SK-N-SH treated with all-trans-retinoic acid at 6 μM for 48 hours (cell line): ENCODE measurements around the gene NSUN2.

ENCODE experiments used
- ATAC-seq: fragments of 200-7000 bp; cut with Tn5 transposase; 3 replicates; pipeline ENCODE4 v1.9.1; 2020; ENCODE audit warnings: mild to moderate bottlenecking, moderate library complexity
- ARNTL ChIP-seq: fragments of 450-650 bp; formaldehyde crosslinking; IDR thresholded peaks from 2 replicates; pipeline ENCODE4 v1.5.0; 2020; ENCODE audit warnings: low read depth, mild to moderate bottlenecking, moderate library complexity, borderline replicate concordance
- ESRRG ChIP-seq: fragments of 250-450 bp; sonication (Bioruptor Pico); IDR thresholded peaks from 2 replicates; pipeline ENCODE4 v1.6.1; 2021; ENCODE audit warnings: mild to moderate bottlenecking
- GLIS3 ChIP-seq: fragments of 250-450 bp; sonication (Bioruptor Pico); IDR thresholded peaks from 2 replicates; pipeline ENCODE4 v1.5.0; 2020; ENCODE audit warnings: mild to moderate bottlenecking, moderate library complexity
- ISL1 ChIP-seq: fragments of 250-450 bp; sonication (Bioruptor Pico); IDR thresholded peaks from 2 replicates; pipeline ENCODE4 v2.1.2; 2022; ENCODE audit warnings: mild to moderate bottlenecking, moderate library complexity
- OSR1 ChIP-seq: fragments of 250-450 bp; sonication (Bioruptor Pico); IDR thresholded peaks from 2 replicates; pipeline ENCODE4 v1.8.0; 2022; ENCODE audit warnings: moderate library complexity, mild to moderate bottlenecking, inconsistent platforms
- PPARA ChIP-seq: fragments of 250-450 bp; sonication (Bioruptor Pico); IDR thresholded peaks from 2 replicates; pipeline ENCODE4 v1.5.0; 2020; ENCODE audit warnings: mild to moderate bottlenecking, borderline replicate concordance
- RARB ChIP-seq: fragments of 250-450 bp; sonication (Bioruptor Pico); IDR thresholded peaks from 2 replicates; pipeline ENCODE4 v1.8.0; 2021; ENCODE audit warnings: mild to moderate bottlenecking, moderate library complexity
- SNAI2 ChIP-seq: fragments of 250-450 bp; sonication (Bioruptor Pico); IDR thresholded peaks from 2 replicates; pipeline ENCODE4 v1.5.0; 2020; ENCODE audit warnings: mild to moderate bottlenecking, moderate library complexity
- TCF4 ChIP-seq: fragments of 250-450 bp; sonication (Bioruptor Pico); IDR thresholded peaks from 2 replicates; pipeline ENCODE4 v1.8.0; 2021; ENCODE audit warnings: mild to moderate bottlenecking, moderate library complexity, borderline replicate concordance
- TOX ChIP-seq: fragments of 250-450 bp; sonication (Bioruptor Pico); IDR thresholded peaks from 2 replicates; pipeline ENCODE4 v1.8.0; 2021; ENCODE audit warnings: mild to moderate bottlenecking, moderate library complexity, borderline replicate concordance
- ZFP3 ChIP-seq: fragments of 250-450 bp; sonication (Bioruptor Pico); IDR thresholded peaks from 2 replicates; pipeline ENCODE4 v1.5.0; 2020; ENCODE audit warnings: mild to moderate bottlenecking, moderate library complexity
- ZFP30 ChIP-seq: fragments of 450-650 bp; formaldehyde crosslinking; IDR thresholded peaks from 2 replicates; pipeline ENCODE4 v1.5.0; 2022; ENCODE audit warnings: mild to moderate bottlenecking, moderate library complexity
- ZNF70 ChIP-seq: fragments of 450-650 bp; formaldehyde crosslinking; IDR thresholded peaks from 2 replicates; pipeline ENCODE4 v1.5.0; 2020; ENCODE audit warnings: mild to moderate bottlenecking, moderate library complexity
- TF ChIP-seq, protein P1 (sequence below): fragments of 250-450 bp; sonication (Bioruptor Pico); IDR thresholded peaks from 2 replicates; pipeline ENCODE4 v1.5.0; 2020; ENCODE audit warnings: mild to moderate bottlenecking, moderate library complexity
- TF ChIP-seq, protein P2 (sequence below): fragments of 250-450 bp; sonication (Bioruptor Pico); IDR thresholded peaks from 2 replicates; pipeline ENCODE4 v1.8.0; 2021; ENCODE audit warnings: low read depth, mild to moderate bottlenecking, moderate library complexity, borderline replicate concordance
- TF ChIP-seq, protein P3 (sequence below): fragments of 250-450 bp; sonication (Bioruptor Pico); IDR thresholded peaks from 2 replicates; pipeline ENCODE4 v1.5.1; 2021; ENCODE audit warnings: mild to moderate bottlenecking, moderate library complexity
- TF ChIP-seq, protein P4 (sequence below): fragments of 250-450 bp; sonication (Bioruptor Pico); IDR thresholded peaks from 2 replicates; pipeline ENCODE4 v1.5.1; 2020; ENCODE audit warnings: low read depth, mild to moderate bottlenecking, moderate library complexity
- TF ChIP-seq, protein P5 (sequence below): fragments of 250-450 bp; sonication (Bioruptor Pico); IDR thresholded peaks from 2 replicates; pipeline ENCODE4 v1.8.0; 2020; ENCODE audit warnings: mild to moderate bottlenecking, moderate library complexity, borderline replicate concordance

The NSUN2 gene

DNA sequence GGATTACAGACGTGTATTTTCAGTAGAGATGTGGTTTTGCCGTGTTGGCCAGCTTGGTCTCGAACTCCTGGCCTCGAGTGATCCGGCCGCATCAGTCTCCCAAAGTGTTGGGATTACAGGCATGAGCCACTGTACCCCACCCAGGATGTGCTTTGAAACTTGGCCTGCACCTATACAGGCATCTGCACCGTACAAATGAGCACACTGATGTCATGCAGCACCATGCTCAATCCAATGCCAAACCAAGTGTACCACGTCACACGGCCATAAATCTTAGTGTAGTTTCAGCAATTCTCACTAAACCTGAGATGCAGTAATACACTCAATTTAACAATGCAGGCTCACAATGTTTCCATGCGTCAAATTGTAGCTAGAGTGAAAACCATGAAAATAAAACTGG is 6.3 kb downstream of the NSUN2 start:
- TF ChIP-seq ZFP30 (CRISPR knock-in tag): no peak
- no peak for ATAC-seq

DNA sequence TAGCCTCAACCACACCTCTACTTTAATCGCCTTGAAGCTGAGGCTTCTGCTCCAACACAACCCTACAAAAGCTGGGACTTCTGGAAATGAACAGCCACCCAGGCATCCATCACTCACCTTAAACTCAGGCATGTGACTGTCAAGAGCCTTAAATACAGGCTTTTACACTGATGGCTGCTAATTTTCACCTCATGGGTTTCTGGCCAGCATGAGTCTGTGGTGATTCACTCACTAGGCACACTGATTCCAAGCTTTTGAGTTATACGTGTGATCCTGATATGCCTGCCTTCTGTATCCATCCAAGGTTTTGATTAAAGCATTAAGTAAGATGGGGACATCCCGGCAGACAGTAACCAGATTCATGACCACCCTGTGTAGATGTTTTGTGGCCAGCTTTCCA is 8.9 kb downstream of the NSUN2 start:
- ATAC-seq: no peak
- TF ChIP-seq SNAI2 (no peak), ISL1 (no peak), OSR1 (no peak), ARNTL (no peak), ZFP3 (no peak), ESRRG (CRISPR knock-in tag) (no peak), RARB (CRISPR knock-in tag) (no peak), ZNF70 (CRISPR knock-in tag) (no peak), ZFP30 (CRISPR knock-in tag) (no peak), TCF4 (no peak), PPARA (no peak), TOX (CRISPR knock-in tag) (no peak), GLIS3 (CRISPR knock-in tag) (no peak)
- TF ChIP-seq, protein P1, sequence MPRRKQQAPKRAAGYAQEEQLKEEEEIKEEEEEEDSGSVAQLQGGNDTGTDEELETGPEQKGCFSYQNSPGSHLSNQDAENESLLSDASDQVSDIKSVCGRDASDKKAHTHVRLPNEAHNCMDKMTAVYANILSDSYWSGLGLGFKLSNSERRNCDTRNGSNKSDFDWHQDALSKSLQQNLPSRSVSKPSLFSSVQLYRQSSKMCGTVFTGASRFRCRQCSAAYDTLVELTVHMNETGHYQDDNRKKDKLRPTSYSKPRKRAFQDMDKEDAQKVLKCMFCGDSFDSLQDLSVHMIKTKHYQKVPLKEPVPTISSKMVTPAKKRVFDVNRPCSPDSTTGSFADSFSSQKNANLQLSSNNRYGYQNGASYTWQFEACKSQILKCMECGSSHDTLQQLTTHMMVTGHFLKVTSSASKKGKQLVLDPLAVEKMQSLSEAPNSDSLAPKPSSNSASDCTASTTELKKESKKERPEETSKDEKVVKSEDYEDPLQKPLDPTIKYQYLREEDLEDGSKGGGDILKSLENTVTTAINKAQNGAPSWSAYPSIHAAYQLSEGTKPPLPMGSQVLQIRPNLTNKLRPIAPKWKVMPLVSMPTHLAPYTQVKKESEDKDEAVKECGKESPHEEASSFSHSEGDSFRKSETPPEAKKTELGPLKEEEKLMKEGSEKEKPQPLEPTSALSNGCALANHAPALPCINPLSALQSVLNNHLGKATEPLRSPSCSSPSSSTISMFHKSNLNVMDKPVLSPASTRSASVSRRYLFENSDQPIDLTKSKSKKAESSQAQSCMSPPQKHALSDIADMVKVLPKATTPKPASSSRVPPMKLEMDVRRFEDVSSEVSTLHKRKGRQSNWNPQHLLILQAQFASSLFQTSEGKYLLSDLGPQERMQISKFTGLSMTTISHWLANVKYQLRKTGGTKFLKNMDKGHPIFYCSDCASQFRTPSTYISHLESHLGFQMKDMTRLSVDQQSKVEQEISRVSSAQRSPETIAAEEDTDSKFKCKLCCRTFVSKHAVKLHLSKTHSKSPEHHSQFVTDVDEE (CRISPR knock-in tag): no peak
- TF ChIP-seq, protein P2, sequence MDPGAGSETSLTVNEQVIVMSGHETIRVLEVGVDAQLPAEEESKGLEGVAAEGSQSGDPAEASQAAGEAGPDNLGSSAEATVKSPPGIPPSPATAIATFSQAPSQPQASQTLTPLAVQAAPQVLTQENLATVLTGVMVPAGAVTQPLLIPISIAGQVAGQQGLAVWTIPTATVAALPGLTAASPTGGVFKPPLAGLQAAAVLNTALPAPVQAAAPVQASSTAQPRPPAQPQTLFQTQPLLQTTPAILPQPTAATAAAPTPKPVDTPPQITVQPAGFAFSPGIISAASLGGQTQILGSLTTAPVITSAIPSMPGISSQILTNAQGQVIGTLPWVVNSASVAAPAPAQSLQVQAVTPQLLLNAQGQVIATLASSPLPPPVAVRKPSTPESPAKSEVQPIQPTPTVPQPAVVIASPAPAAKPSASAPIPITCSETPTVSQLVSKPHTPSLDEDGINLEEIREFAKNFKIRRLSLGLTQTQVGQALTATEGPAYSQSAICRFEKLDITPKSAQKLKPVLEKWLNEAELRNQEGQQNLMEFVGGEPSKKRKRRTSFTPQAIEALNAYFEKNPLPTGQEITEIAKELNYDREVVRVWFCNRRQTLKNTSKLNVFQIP (CRISPR knock-in tag): no peak
- TF ChIP-seq, protein P3, sequence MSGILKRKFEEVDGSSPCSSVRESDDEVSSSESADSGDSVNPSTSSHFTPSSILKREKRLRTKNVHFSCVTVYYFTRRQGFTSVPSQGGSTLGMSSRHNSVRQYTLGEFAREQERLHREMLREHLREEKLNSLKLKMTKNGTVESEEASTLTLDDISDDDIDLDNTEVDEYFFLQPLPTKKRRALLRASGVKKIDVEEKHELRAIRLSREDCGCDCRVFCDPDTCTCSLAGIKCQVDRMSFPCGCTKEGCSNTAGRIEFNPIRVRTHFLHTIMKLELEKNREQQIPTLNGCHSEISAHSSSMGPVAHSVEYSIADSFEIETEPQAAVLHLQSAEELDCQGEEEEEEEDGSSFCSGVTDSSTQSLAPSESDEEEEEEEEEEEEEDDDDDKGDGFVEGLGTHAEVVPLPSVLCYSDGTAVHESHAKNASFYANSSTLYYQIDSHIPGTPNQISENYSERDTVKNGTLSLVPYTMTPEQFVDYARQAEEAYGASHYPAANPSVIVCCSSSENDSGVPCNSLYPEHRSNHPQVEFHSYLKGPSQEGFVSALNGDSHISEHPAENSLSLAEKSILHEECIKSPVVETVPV (CRISPR knock-in tag): no peak
- TF ChIP-seq, protein P4, sequence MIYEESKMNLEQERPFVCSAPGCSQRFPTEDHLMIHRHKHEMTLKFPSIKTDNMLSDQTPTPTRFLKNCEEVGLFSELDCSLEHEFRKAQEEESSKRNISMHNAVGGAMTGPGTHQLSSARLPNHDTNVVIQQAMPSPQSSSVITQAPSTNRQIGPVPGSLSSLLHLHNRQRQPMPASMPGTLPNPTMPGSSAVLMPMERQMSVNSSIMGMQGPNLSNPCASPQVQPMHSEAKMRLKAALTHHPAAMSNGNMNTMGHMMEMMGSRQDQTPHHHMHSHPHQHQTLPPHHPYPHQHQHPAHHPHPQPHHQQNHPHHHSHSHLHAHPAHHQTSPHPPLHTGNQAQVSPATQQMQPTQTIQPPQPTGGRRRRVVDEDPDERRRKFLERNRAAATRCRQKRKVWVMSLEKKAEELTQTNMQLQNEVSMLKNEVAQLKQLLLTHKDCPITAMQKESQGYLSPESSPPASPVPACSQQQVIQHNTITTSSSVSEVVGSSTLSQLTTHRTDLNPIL (CRISPR knock-in tag): no peak

DNA sequence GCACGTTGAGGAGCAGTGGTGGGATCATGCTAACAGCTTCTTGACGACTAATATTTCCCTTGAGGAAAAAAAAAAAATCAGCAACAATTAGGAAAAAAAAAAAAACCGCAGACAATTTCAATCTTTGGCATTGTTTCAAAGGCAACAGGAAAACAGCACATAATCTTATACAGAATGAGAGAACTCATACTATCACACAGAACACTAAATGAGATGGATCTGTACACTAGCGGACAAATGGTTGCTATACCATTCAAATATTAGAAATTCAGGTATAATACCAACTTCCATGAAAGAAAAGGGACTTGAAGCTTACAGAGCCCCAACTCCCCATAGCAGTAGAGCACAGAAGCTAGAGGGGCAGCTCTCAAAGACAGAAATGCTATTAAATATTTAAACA is 9.6 kb downstream of the NSUN2 start:
- TF ChIP-seq, protein P4 (CRISPR knock-in tag): no peak
- TF ChIP-seq TOX (CRISPR knock-in tag) (no peak), ESRRG (CRISPR knock-in tag) (no peak)
- TF ChIP-seq, protein P5, sequence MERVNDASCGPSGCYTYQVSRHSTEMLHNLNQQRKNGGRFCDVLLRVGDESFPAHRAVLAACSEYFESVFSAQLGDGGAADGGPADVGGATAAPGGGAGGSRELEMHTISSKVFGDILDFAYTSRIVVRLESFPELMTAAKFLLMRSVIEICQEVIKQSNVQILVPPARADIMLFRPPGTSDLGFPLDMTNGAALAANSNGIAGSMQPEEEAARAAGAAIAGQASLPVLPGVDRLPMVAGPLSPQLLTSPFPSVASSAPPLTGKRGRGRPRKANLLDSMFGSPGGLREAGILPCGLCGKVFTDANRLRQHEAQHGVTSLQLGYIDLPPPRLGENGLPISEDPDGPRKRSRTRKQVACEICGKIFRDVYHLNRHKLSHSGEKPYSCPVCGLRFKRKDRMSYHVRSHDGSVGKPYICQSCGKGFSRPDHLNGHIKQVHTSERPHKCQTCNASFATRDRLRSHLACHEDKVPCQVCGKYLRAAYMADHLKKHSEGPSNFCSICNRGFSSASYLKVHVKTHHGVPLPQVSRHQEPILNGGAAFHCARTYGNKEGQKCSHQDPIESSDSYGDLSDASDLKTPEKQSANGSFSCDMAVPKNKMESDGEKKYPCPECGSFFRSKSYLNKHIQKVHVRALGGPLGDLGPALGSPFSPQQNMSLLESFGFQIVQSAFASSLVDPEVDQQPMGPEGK (CRISPR knock-in tag): no peak
- TF ChIP-seq, protein P3 (CRISPR knock-in tag): no peak
- ATAC-seq: no peak
